GM12875 (cell line): ENCODE results near the gene ZBTB20.

ENCODE experiments used
- H3K4me3 ChIP-seq: one replicate; pipeline ENCODE4 v1.5.1; 2011; ENCODE audit warnings: low read depth, low read length, control low read depth
- TF ChIP-seq, protein P1 (sequence below): IDR thresholded peaks from 2 replicates; pipeline ENCODE4 v1.5.1; 2011; ENCODE audit warnings: low read depth, mild to moderate bottlenecking, control low read depth, inconsistent platforms, low read length, moderate library complexity, borderline replicate concordance; ENCODE audit not compliant: insufficient read depth

The ZBTB20 gene

GRCh38 chr3:114417675-114418074, 729.4 kb downstream of the ZBTB20 start:
- no peak overlapping the region for H3K4me3 ChIP-seq
- TF ChIP-seq, protein P1, sequence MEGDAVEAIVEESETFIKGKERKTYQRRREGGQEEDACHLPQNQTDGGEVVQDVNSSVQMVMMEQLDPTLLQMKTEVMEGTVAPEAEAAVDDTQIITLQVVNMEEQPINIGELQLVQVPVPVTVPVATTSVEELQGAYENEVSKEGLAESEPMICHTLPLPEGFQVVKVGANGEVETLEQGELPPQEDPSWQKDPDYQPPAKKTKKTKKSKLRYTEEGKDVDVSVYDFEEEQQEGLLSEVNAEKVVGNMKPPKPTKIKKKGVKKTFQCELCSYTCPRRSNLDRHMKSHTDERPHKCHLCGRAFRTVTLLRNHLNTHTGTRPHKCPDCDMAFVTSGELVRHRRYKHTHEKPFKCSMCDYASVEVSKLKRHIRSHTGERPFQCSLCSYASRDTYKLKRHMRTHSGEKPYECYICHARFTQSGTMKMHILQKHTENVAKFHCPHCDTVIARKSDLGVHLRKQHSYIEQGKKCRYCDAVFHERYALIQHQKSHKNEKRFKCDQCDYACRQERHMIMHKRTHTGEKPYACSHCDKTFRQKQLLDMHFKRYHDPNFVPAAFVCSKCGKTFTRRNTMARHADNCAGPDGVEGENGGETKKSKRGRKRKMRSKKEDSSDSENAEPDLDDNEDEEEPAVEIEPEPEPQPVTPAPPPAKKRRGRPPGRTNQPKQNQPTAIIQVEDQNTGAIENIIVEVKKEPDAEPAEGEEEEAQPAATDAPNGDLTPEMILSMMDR, result no peak

DNA sequence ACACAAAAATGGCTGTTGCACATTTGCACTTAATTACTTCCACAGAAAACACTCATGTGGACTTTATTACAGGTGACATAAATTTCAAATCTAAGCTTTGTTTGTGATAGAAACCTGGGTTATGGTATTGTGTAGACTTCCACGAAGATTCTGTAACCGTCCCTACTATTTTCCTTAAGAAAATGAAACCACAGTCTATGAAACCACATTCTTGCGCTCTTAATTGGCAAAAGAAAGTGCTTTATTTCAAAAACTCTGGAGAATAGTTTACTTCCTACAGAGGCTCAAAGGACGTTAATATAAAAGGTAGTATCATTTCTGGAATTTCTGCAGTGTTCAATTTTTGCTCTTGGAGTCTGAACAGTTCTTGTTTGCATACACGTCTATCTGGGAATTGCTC, 729.8 kb downstream of the ZBTB20 start:
- no peak overlapping the region for H3K4me3 ChIP-seq
- TF ChIP-seq, protein P1, result no peak

- no peak overlapping the region for H3K4me3 ChIP-seq
- TF ChIP-seq, protein P1, result no peak
Measured at GRCh38 chr3:114411811-114412803, 735.0 kb downstream of the ZBTB20 start.

- TF ChIP-seq, protein P1, result no peak
- no peak overlapping the region for H3K4me3 ChIP-seq
Measured at GRCh38 chr3:114411190-114411668, 735.9 kb downstream of the ZBTB20 start.

DNA sequence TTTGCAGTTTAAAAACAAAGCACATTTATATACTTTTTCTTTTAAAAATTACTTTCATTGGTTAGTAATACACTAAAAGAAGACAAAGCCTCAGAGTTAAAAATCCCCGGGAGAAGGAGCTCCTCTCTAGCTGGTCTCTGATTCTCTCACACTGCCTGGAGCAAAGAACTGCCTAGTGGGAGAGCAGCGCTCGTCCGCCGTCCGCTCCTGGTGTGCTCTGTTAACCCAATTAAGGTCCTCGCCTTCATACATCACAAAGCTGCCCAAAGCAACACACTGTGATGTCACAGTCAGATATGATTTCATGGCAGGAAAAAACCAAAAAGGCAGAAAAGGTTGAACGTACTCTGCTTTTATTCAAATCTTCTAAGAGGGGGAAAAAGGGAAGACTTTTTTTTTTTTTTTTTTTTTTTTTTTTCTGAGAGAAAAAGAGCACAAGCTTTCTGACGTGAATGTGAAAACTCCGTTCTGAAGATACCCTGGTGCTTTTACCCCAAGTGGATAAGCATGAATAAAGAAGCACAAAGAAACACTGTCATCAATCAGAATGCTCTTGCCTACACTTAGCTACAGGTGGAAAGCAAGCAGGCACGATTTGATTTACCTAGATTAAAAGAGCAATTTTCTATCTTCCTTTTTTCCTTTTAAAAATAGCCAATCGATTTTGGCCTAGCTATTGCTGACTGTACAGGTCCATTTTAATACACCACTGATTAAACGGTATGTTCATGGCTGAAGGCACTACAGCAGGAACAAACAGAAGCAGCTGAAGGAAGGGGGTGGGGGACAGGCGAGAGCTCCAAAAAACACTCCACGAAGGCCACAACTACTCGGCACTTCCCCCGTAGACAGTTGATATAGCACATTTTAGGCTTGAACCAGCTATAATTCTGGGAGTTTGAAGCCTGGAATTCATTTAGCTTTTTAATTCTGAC, 738.1 kb downstream of the ZBTB20 start:
- TF ChIP-seq, protein P1, result no peak
- H3K4me3 ChIP-seq, result no peak overlapping the region

DNA sequence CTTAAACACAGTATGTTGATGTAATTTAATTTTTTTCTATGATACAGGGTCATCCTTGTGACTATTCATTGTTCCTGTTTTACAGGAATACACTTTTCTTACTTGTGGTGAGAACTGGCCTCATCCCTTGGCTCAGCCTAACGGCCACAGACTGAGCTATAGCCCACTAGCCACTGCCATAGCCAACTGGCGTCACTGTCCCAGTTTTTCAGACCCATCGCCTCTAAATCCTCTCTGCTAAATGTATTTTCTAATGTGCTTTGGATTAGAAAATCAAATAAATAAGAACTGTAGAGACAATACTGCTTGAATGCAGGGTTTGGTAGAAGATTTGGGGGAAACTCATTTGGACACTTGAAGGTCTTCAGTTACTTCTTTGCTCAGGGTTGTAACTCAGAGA, 740.2 kb downstream of the ZBTB20 start:
- no peak overlapping the region for H3K4me3 ChIP-seq
- TF ChIP-seq, protein P1, result no peak
